OCI-LY7 (cell line): ENCODE measurements around the gene EXOSC7. TPM values are rescaled to one million over a fixed set of nuclear protein-coding genes. Genes with fewer than 3 reads are reported as not detected.
A peak's percentile ranks its signal among the peaks of the same experiment; 100 is the strongest.

Experiments used
- BruUV-seq: library from RNA; stranded (reverse); fragments of 400-500 nt; replicated peaks from 2 replicates; lab custom pipeline; 2021; lab: Mats Ljungman, UMichigan
- CTCF ChIA-PET: fragments of 300-600 bp; sonication (Branson Sonifier 250); formaldehyde crosslinking; loops from one replicate; lab custom pipeline; 2022; ENCODE audit warnings: antibody characterized with exemption; ENCODE audit not compliant: unreplicated experiment; lab: Charles Lee
- POLR2A ChIA-PET: fragments of 300-600 bp; sonication (Branson Sonifier 250); formaldehyde crosslinking; loops from one replicate; lab custom pipeline; 2022; ENCODE audit warnings: antibody characterized with exemption; lab: Charles Lee
- DNase-seq: peaks from one replicate; pipeline ENCODE4 v3.0.0-alpha.2; 2015; ENCODE audit warnings: low spot score
- H2AFZ ChIP-seq: fragments of 200-600 bp; sonication (generic), shearing (Covaris generic); 2 replicates; pipeline ENCODE4 v1.6.1; 2014; ENCODE audit warnings: mild to moderate bottlenecking, antibody characterized with exemption, low read length, moderate library complexity
- H3K27ac ChIP-seq: fragments of 200-600 bp; sonication (generic); 2 replicates; pipeline ENCODE4 v1.5.1; 2014; ENCODE audit warnings: mixed run types, low read depth, mild to moderate bottlenecking, moderate library complexity, low read length, inconsistent platforms; ENCODE audit not compliant: poor library complexity, severe bottlenecking
- H3K36me3 ChIP-seq: fragments of 200-600 bp; sonication (generic); 2 replicates; pipeline ENCODE4 v1.6.1; 2014; ENCODE audit warnings: mild to moderate bottlenecking, antibody characterized with exemption, low read length, moderate library complexity, mixed read lengths; ENCODE audit not compliant: insufficient read depth
- H3K4me1 ChIP-seq: fragments of 200-600 bp; sonication (generic); 2 replicates; pipeline ENCODE4 v1.5.1; 2014; ENCODE audit warnings: mild to moderate bottlenecking, low read length; ENCODE audit not compliant: insufficient read depth, poor library complexity, severe bottlenecking
- H3K4me2 ChIP-seq: fragments of 200-600 bp; sonication (generic); 2 replicates; pipeline ENCODE4 v1.6.1; 2014; ENCODE audit warnings: mild to moderate bottlenecking, low read length
- H3K4me3 ChIP-seq: fragments of 200-600 bp; sonication (generic); 2 replicates; pipeline ENCODE4 v1.5.1; 2014; ENCODE audit warnings: mild to moderate bottlenecking, low read depth, low read length; ENCODE audit not compliant: poor library complexity, severe bottlenecking
- H3K79me2 ChIP-seq: fragments of 200-600 bp; sonication (generic); 2 replicates; pipeline ENCODE4 v1.6.1; 2016; ENCODE audit warnings: low read depth, mild to moderate bottlenecking, low read length, moderate library complexity, mixed read lengths; ENCODE audit not compliant: insufficient read depth
- H3K9me2 ChIP-seq: fragments of 200-600 bp; sonication (generic); 2 replicates; pipeline ENCODE4 v1.6.1; 2016; ENCODE audit warnings: mild to moderate bottlenecking, low read length, mixed read lengths; ENCODE audit not compliant: insufficient read depth
- H3K9me3 ChIP-seq: fragments of 200-600 bp; sonication (generic); 2 replicates; pipeline ENCODE4 v1.6.1; 2014; ENCODE audit warnings: mild to moderate bottlenecking, mixed run types, low read length, mixed read lengths
- H4K20me1 ChIP-seq: fragments of 200-600 bp; sonication (generic); 2 replicates; pipeline ENCODE4 v1.6.1; 2014; ENCODE audit warnings: mild to moderate bottlenecking, antibody characterized with exemption, low read length, moderate library complexity, mixed read lengths; ENCODE audit not compliant: insufficient read depth
- CTCF ChIP-seq: fragments of 200-600 bp; sonication (generic); conservative IDR thresholded peaks from 2 replicates; pipeline ENCODE4 v1.5.1; 2014; ENCODE audit warnings: mild to moderate bottlenecking, antibody characterized with exemption, low read length, moderate library complexity, mixed read lengths
- EZH2phosphoT487 ChIP-seq: fragments of 200-600 bp; sonication (generic); IDR thresholded peaks from 2 replicates; pipeline ENCODE4 v1.6.1; 2018; ENCODE audit warnings: low read depth, borderline replicate concordance, mild to moderate bottlenecking, mixed run types, antibody characterized with exemption, low read length, moderate library complexity, mixed read lengths
- intact Hi-C: fragments of 100-400 bp; cut with micrococcal nuclease; formaldehyde crosslinking; loops from one replicate; pipeline ENCODE4 v1.10.0; 2022; ENCODE audit not compliant: unreplicated experiment
- total RNA-seq, 2 experiments: library from RNA; depleted of rRNA in 1 of 2; stranded (reverse); fragments of >200 nt in 1 of 2; shearing (Covaris generic) in 1 of 2; gene quantifications; 2 replicates each; pipeline ENCODE4 v1.2.3, GENCODE V29; 2014 to 2022

EXOSC7 gene
- total RNA-seq, 2 experiments from 2014 or later: 60.3 to 65.3 TPM

GRCh38 chr3:44987332-44987731 is 11.3 kb downstream of the EXOSC7 start:
- TF ChIP-seq EZH2phosphoT487 (no peak), CTCF (no peak)
- Histone ChIP-seq H3K27ac (no peak overlapping the region), H3K4me1 (no peaks in the 10 kb centered on the region), H3K4me2 (no peak overlapping the region), H3K4me3 (no peak overlapping the region), H3K9me2 (no peaks in the 10 kb centered on the region), H2AFZ (no peak overlapping the region), H3K36me3 (peaks cover 86% of the 10 kb centered on the region), H4K20me1 (peaks cover 16% of the 10 kb centered on the region), H3K79me2 (peaks cover 50% of the 10 kb centered on the region), H3K9me3 (no peaks in the 10 kb centered on the region)
- CTCF ChIA-PET: interaction anchor here (1.4 kb wide), 1 partner anchor 10 kb away, joined by 5 read pairs; the partner anchor contains the start of gene EXOSC7
- intact Hi-C loops: no loop called here
- no peak for DNase-seq
- POLR2A ChIA-PET: interaction anchor here (0.7 to 1.2 kb wide), 3 partner anchors 12 to 1380 kb away, joined by 3 to 7 read pairs (median 4); partner anchors contain the start of genes EXOSC7 and ZDHHC3
- BruUV-seq: no TSS peak

- no peaks in the 10 kb centered on the region for H3K4me1 ChIP-seq
- peaks cover 16% of the 10 kb centered on the region for H4K20me1 ChIP-seq
- no peak for DNase-seq
- intact Hi-C loops: no loop called here
- H3K79me2 ChIP-seq: peaks cover 43% of the 10 kb centered on the region
- H3K9me2 ChIP-seq: no peaks in the 10 kb centered on the region
- H3K9me3 ChIP-seq: no peaks in the 10 kb centered on the region
- ChIA-PET POLR2A (no interaction called here), CTCF (no interaction called here)
- BruUV-seq: no TSS peak
- no peak overlapping the region for H3K4me3 ChIP-seq
- no peak overlapping the region for H2AFZ ChIP-seq
- H3K27ac ChIP-seq: no peak overlapping the region
- H3K36me3 ChIP-seq: peaks cover 86% of the 10 kb centered on the region
- TF ChIP-seq CTCF: peak; percentile 77
- TF ChIP-seq EZH2phosphoT487: no peak
- H3K4me2 ChIP-seq: no peak overlapping the region
These were observed 12.0 kb downstream of the EXOSC7 start for GRCh38 chr3:44988073-44988472.

- no peak overlapping the region for H3K4me2 ChIP-seq
- peaks cover 86% of the 10 kb centered on the region for H3K36me3 ChIP-seq
- ChIA-PET CTCF (no interaction called here), POLR2A (interaction anchor here (0.5 to 0.9 kb wide), 2 partner anchors 11 to 80 kb away, joined by 3 to 5 read pairs; no protein-coding TSS in a partner anchor)
- H3K79me2 ChIP-seq: peaks cover 33% of the 10 kb centered on the region
- no peak overlapping the region for H2AFZ ChIP-seq
- BruUV-seq: no TSS peak
- no peaks in the 10 kb centered on the region for H3K4me1 ChIP-seq
- peaks cover 16% of the 10 kb centered on the region for H4K20me1 ChIP-seq
- H3K9me3 ChIP-seq: no peaks in the 10 kb centered on the region
- H3K9me2 ChIP-seq: no peaks in the 10 kb centered on the region
- no peak for DNase-seq
- no peak overlapping the region for H3K4me3 ChIP-seq
- TF ChIP-seq CTCF: no peak
- no peak for TF ChIP-seq EZH2phosphoT487
- intact Hi-C loops: no loop called here
- no peak overlapping the region for H3K27ac ChIP-seq
These were observed 13.1 kb downstream of the EXOSC7 start for GRCh38 chr3:44989141-44989540.
